Esophagus squamous epithelium (tissue), 4 donors: Measurements from ENCODE around the gene FAU.

Source experiments
- CTCF ChIP-seq, 6 experiments: fragments of 450-650 bp in 4 of 6; fragments of 200-600 bp in 2 of 6; sonication (generic) in 2 of 6; IDR thresholded peaks; one replicate each; pipeline ENCODE4 v1.5.1; 2016 to 2019; ENCODE audit warnings: antibody characterized with exemption in 6 of 6, mild to moderate bottlenecking in 4 of 6, moderate library complexity in 4 of 6
- POLR2A ChIP-seq, 4 donors: fragments of 450-650 bp; IDR thresholded peaks; one replicate each; pipeline ENCODE4 v1.6.1; 2017; ENCODE audit warnings: antibody characterized with exemption in 4 of 4, mild to moderate bottlenecking in 4 of 4, moderate library complexity in 3 of 4

GRCh38 chr11:65170058-65170534 lies 48.2 kb upstream of the FAU start, which contains the start of gene SPDYC:
- no peak for TF ChIP-seq POLR2A (IDR thresholded peaks at IDR 0.05)
- no peak for TF ChIP-seq CTCF (IDR thresholded peaks at IDR 0.05)
